Kidney tubule cell (primary cell): ENCODE measurements around the gene CISH.

Experiments
- DNase-seq: peaks from one replicate; pipeline ENCODE4 v3.0.0-alpha.2; 2018; ENCODE audit warnings: low spot score

The CISH gene

DNA sequence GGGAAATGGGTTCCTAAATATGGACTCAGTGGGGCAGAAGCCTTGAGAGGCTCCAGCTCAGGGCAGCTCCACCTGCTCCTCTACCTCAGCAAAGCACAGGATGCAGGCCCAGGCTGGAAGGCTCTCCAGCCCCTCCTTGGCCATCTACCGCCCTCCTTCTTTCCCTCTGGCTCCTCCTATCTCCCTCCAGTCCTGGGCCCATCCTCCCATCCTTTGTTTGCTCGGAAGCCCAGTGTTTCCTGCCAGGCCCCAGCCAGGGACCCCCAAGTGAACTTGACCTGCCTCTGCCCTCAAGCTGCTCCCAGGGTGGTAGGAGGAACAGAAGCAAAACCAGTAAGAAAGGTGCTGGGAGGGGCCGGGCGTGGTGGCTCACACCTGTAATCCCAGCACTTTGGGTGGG, 25.4 kb upstream of the CISH start:
- no peak for DNase-seq

DNA sequence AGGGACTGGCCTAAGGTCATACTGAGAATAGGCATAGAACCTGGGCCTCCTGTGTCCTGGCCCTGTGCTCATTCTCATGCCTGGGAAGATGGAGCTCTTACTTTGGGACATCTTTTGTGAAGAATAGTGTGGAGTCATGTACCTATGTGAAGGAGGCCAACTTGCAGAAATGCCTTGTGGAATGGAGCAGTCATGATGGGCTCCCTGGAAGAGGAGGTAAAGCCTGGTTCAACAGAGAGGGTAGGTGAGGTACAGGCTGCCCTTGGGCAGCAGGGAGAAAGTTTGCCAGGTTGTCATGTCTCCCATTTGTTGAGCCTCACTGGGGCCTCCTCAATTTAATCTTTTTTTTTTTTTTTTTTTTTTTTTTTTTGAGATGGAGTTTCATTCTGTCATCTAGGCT, 23.5 kb upstream of the CISH start:
- DNase-seq = no peak

GRCh38 chr3:50633230-50633790, 21.7 kb upstream of the CISH start:
- DNase-seq = no peak

- DNase-seq = no peak
Measured at GRCh38 chr3:50632450-50632849, 20.9 kb upstream of the CISH start.

GRCh38 chr3:50630877-50631276, 19.3 kb upstream of the CISH start:
- DNase-seq = peak; percentile 91

DNA sequence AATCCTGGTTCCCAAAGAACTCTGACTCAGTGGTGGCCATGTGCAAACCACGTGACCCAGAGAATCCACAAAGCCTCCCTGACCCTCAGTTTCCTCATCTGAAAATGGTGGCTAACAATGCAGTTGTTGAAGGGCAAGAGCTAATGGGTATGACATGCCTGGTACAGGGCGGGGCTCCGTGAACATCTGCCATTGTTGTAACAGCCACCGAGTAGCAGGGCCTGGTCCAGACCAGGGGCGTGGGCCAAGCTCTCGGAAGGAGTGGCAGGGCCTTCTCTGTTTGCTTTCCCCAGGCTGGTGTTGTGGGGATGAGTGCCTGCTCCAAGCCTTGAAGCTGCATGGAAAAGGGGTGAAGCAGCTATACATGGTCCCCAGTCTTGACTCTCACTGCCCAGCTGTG, 18.8 kb upstream of the CISH start:
- no peak for DNase-seq

DNA sequence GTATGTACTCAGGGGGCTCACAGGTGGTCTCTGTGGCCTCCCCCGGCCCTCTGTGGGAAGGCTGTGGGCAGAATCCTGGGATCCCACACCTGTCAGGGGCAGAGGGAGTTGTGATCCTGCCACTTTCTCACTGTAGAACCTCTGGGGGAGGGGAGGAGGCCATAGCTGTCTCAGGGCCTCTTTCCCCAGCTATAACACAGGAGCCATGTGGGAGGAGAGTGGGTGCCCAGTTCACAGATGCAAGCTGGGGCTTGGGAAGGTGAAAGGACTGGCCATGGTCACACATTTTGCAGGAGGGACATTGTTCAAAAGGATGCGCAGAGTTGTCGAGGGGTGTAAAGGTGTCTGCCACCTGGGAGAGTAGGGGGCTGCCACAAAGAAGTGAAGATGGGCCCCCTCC, 17.0 kb upstream of the CISH start:
- DNase-seq = no peak

- DNase-seq = peak; percentile 97
Measured at GRCh38 chr3:50627407-50628051, 16.0 kb upstream of the CISH start.

GRCh38 chr3:50626401-50626800, 14.8 kb upstream of the CISH start:
- DNase-seq = no peak

DNA sequence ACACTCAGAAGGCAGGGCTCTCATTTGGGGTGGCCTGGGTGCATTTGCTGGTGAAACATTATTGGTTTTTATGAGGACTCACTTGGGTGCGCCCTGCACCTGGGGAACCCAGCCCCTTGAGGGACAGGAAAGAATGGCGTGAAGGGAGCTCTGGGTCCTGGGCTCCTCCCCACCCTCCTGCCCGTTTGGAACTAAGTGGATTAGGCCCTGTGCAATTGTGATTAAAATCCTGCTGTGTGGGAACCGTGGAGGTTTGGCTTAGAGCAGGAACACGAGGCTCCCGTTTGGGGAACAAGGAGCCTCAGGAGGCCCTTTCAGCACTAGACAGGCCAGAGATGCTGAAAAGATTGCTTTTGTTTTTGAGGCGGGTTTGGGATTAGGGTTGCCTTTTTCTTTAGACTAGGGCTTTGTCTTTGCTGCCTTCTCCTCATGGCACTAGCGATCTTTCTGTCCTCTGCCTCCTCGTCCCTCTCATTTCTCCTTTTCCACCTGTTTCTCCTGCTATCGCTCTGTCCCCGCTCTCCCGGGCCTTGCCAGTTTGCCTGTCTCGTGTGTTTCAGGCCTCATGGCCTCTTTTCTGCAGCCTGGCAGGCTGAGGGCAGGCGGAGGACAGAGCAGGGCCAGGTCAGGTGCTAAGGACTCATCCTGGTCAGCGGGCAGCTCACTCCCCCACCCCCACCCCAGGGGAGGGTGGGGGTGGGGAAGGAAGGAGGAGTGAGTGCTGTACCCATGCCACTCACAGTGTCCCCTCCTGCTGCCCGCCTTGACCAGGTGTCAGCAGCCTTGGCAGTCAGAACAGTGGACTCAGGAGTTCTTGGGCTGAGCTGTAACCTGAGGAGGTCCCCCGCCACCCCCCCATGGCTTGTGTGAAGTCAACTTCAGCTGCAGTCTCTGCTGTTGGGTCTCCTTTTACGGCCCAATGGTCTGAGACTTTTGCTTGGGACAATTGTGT, 13.9 kb upstream of the CISH start:
- no peak for DNase-seq

DNA sequence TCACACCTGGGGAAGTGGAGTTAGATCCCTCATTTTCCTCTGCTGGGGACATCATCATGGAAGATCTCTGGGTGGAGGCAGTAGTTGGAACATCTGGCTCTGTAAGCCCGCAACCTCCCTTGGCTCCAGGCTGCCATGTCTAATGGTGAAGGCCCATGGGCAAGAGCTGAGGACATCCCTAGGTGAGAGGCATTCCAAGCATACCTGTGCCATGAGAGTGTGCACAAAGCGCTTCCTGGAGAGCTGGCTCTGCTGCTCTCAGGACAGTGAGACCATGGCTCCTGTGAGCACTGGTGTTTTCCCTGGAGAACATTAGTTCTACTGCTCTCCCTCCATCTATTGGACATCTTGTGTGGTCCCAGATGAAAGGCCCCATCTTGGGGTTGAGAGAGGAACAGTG, 13.1 kb upstream of the CISH start:
- peak; percentile 91 for DNase-seq

DNA sequence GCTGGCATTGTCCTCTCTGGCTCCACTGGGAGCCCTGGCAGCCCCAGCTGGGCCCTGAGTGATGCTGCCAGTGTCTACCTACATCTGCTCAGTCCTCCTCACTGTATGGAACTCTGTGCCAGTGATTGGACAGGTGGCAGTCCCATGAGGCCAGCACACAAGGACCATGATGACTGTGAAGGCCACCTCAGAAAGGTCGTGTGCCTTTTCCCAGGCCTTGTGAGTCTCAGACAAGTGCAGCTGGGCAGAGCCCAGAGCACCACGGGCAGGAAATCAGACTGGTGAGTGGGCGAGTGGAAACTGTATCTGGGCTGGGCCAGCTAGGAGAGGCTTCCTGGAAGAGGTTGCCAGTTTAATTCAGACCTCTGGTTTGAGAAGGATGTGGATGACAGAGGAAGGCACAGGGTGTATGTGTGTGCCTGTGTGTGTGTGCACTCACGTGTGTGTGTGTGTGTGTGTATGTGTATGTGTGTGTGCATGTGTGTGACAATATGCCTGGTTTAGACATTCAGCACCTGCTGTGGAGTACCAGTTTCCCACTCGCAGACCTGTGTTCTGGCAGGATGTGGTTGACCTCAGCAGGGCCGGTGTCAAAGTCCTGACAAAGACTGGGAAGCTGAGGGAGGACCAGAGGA, 12.4 kb upstream of the CISH start:
- peak; percentile 61 for DNase-seq

DNA sequence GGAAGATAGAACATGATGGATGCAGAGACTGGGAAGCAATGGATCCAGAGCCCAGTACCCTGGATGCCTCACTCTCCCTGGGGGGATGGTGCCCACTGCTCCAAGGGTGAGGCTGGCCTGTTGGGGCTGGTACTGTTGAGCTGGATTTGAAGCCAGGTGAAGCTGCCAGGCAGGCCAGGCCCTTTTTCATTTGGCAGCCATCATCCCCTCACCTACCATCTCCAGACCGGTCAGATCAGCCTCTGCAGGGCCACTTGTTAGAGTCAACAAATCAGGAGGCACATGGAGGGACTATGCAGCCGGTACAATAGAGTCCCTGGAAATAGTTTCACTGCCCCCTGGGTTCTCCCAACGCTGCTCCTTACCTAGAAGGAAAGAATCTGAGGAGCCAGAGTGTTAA, 11.3 kb upstream of the CISH start:
- DNase-seq = no peak

DNA sequence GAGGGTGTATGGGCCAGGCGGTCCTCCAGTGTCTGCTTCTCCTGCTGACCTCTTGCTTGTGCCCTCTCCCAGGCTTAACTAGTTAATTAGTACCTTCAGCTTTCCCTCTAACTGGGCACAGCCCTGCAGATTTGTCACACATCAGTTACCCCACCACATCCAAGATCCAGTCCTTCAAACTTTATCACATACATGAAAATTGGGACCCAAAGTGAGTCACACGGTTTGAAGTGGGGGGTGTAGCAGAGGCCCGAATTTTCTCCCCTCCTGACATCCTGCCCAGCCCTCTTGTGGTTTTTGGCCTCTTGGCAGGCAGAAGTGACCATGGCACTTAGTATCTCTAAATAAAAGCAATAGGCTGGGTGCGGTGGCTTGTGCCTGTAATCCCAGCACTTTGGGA, 9.2 kb upstream of the CISH start:
- DNase-seq = peak; percentile 96

DNA sequence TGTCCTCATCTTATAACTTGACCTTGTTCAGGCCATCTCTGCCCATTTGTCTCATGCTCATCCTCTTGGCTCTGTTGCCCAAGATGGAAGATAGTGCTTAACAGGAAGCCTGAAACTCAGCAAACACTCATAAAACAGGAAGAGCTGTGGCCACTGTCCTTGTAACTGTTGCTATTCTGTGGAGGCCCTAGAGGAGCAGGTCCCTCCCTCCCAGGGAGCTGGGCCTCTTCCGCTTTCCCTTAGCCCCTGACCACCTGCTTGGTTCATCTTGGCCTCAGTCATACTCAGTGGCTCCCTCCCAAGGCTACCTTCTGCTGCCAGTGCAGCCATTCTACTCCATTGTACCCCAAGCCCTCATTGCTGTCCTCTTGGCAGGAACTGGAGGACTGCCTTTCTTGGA, 8.8 kb upstream of the CISH start:
- DNase-seq = no peak

DNA sequence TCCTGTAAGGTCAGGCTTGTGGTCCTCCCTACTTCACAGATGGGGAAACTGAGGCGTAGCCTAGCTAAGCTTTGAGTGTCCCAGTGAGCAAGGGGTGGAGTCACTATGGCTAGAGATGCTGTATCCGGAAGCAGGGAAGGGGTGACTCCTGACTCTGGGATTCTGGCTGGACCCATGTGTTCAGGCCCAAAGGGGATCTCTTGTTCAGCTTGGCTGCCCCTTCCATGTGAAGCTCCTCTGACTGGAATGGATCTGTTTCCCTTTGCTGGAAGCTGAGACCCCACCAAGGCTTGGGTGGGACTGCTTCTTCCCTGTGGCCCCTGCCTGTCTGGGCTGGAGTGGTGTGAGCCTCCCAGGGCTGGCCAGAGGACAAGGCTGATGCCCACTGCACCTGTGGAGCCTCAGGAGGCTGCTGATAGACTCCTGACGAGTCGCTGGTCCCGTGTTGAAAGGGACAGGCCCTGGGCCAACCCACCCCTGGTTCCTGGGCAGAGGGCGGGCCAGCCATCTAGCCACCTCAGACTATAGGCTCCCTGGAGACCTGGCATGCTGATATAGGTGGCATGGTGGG, 6.4 kb upstream of the CISH start:
- DNase-seq = peak; percentile 31

GRCh38 chr3:50617096-50617791, 5.7 kb upstream of the CISH start, which contains the start of gene MAPKAPK3:
Gene MAPKAPK3 (plus strand): TSS chr3:50617151. CDS start chr3:50617566, 415 bp downstream.
- peak; percentile 37 for DNase-seq

DNA sequence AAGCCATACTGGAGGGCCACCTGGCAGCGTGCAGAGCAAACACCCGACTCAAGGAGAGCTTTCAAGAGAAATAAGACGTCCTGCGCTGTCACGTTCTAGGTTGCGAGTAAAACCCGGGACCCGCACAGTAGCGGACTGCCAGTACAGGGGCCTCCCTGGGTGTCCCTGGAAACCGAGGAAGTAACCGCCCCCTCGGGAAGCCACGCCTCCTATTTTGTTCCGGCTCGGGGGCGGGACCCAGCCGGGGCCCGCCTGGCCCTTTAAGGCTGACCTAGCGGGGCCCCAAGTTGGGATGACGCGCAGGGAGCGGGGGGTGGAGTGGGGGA, 5.2 kb upstream of the CISH start:
- peak; percentile 92 for DNase-seq

DNA sequence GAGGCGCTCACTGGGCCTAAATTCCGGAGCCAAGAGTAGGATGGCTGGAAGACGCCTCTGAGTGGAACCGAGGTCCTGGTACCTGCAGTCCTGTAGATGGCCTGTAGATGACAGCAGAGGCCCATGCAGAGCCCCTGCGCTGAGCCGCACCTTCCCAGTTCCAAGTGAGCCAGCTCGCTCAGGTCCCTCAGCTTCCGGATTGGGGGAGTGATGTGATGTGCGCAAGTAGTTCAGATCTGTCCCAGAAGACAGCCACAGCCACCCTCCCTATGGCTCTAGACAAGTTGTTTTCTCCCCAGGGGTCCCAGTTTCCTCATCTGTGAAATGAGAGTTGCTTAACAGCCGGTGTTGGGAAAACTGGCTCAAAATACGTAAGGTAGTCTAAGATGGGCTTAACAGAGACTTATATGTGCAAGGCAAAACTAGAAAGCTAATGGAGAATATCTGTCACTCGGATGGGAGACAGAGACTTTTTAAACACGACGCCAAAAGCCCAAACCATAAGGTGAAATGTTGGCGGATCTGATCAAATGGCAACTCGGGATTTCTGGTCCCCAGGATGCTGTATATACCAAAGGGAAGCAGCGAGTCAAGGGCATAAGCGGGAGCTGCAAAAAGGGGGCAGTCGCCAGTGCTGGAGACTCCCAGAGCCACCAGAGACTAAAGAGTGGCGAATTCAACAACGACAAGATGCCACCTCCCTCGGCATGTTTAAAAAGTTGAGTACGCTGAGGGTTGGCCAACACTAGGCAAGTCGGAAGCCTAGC, 4.6 kb upstream of the CISH start:
- peak; percentile 89 for DNase-seq

DNA sequence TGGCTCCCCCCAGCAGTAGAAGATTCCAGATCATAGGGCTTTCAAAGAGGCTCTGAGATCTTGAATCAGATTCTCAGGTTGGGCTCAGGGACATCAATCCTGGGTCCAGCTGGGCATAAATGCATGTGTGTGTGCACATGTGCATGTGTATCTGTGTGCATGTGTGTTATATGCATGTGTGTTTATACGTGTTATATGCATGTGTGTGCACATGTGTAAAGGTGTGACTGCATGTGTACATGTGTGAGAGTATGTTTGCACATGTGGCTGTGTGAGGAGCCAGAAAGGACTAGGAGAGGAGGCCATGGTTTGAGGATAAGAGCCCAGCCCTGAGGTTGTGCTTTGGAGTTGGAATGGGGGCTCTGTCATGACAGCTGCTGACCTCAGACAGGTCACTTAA, 3.6 kb upstream of the CISH start:
- DNase-seq = no peak
